Thymus (tissue), 11 donors: ENCODE data around the gene CISH. TPM values are rescaled to one million over a fixed set of nuclear protein-coding genes. Genes with fewer than 3 reads are reported as not detected.

Experiments
- DNase-seq, 9 donors: peaks; one replicate each; pipeline ENCODE4 v3.0.0-alpha.2; 2013; ENCODE audit warnings: low spot score in 9 of 9, low read depth in 6 of 9, missing footprints in 1 of 9
- H3K27ac ChIP-seq, 2 donors: one replicate each; pipeline ENCODE4 v1.5.1; 2013; ENCODE audit warnings: control low read depth in 1 of 2, low read depth in 1 of 2, low read length in 1 of 2, mild to moderate bottlenecking in 1 of 2, moderate library complexity in 1 of 2
- H3K27me3 ChIP-seq, 2 donors: one replicate each; pipeline ENCODE4 v1.5.1; 2013; ENCODE audit warnings: low read length in 1 of 2; ENCODE audit not compliant: control insufficient read depth in 2 of 2, insufficient read depth in 1 of 2
- H3K36me3 ChIP-seq, 2 donors: one replicate each; pipeline ENCODE4 v1.5.1; 2013; ENCODE audit warnings: low read length in 1 of 2, mild to moderate bottlenecking in 1 of 2, moderate library complexity in 1 of 2; ENCODE audit not compliant: control insufficient read depth in 2 of 2, insufficient read depth in 2 of 2
- H3K4me1 ChIP-seq, 2 donors: one replicate each; pipeline ENCODE4 v1.5.1; 2013; ENCODE audit warnings: low read length in 2 of 2; ENCODE audit not compliant: control insufficient read depth in 2 of 2, insufficient read depth in 2 of 2
- H3K4me3 ChIP-seq, 2 donors: one replicate each; pipeline ENCODE4 v1.5.1; 2013; ENCODE audit warnings: low read length in 2 of 2, control low read depth in 1 of 2, mild to moderate bottlenecking in 1 of 2
- H3K9me3 ChIP-seq, 2 donors: one replicate each; pipeline ENCODE4 v1.5.1; 2013; ENCODE audit warnings: low read length in 1 of 2, mild to moderate bottlenecking in 1 of 2; ENCODE audit not compliant: control insufficient read depth in 2 of 2, insufficient read depth in 1 of 2
- WGBS: extraction: QIAGEN DNeasy Blood & Tissue Kit; methylation state at CpG from one replicate; pipeline ENCODE4 v1.1.7; 2013; 5-methylcytosine and 5-hydroxymethylcytosine counted together
- polyA plus RNA-seq: library from polyadenylated mRNA; stranded (reverse); fragments of 200-250 nt; gene quantifications from one replicate; pipeline ENCODE4 v1.2.3, GENCODE V29; 2013
- total RNA-seq: library from RNA; stranded (reverse); fragments of 120-200 nt; gene quantifications from one replicate; pipeline ENCODE4 v1.2.4, GENCODE V29; 2013
- donor health status: healthy.

CISH gene
- total and polyA plus RNA-seq, 2 donors: 7.0 to 10.2 TPM

GRCh38 chr3:50622881-50623280, 11.3 kb upstream of the CISH start:
- peaks cover 0 to 3% of the 10 kb centered on the region in 2 donors for H3K9me3 ChIP-seq
- H3K4me1 ChIP-seq: peaks cover 77 to 94% of the 10 kb centered on the region in 2 donors
- H3K36me3 ChIP-seq: peaks cover 7 to 27% of the 10 kb centered on the region in 2 donors
- no peak for DNase-seq
- no peak overlapping the region for H3K4me3 ChIP-seq
- peak overlapping the region; percentile 46 to 95 for H3K27ac ChIP-seq
- no peaks in the 10 kb centered on the region for H3K27me3 ChIP-seq
- WGBS: 96% methylated on average over 3 of the region's 3 CpGs

GRCh38 chr3:50620820-50621219, 9.2 kb upstream of the CISH start:
- peaks cover 64 to 89% of the 10 kb centered on the region in 2 donors for H3K4me1 ChIP-seq
- H3K27ac ChIP-seq: peak overlapping the region in 1 of 2 donors; percentile 50
- WGBS: 47% methylated on average over 4 of the region's 4 CpGs
- peaks cover 7 to 24% of the 10 kb centered on the region in 2 donors for H3K36me3 ChIP-seq
- H3K4me3 ChIP-seq: no peak overlapping the region
- no peaks in the 10 kb centered on the region for H3K9me3 ChIP-seq
- H3K27me3 ChIP-seq: no peaks in the 10 kb centered on the region
- no peak for DNase-seq

GRCh38 chr3:50620420-50620819, 8.8 kb upstream of the CISH start:
- Histone ChIP-seq H3K27ac (peak overlapping the region in 1 of 2 donors; percentile 50), H3K9me3 (no peaks in the 10 kb centered on the region), H3K27me3 (no peaks in the 10 kb centered on the region), H3K4me3 (no peak overlapping the region), H3K36me3 (peaks cover 7 to 24% of the 10 kb centered on the region in 2 donors), H3K4me1 (peaks cover 61 to 89% of the 10 kb centered on the region in 2 donors)
- DNase-seq: no peak
- 30% methylated on average over 1 of the region's 1 CpG for WGBS

DNA sequence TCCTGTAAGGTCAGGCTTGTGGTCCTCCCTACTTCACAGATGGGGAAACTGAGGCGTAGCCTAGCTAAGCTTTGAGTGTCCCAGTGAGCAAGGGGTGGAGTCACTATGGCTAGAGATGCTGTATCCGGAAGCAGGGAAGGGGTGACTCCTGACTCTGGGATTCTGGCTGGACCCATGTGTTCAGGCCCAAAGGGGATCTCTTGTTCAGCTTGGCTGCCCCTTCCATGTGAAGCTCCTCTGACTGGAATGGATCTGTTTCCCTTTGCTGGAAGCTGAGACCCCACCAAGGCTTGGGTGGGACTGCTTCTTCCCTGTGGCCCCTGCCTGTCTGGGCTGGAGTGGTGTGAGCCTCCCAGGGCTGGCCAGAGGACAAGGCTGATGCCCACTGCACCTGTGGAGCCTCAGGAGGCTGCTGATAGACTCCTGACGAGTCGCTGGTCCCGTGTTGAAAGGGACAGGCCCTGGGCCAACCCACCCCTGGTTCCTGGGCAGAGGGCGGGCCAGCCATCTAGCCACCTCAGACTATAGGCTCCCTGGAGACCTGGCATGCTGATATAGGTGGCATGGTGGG, 6.4 kb upstream of the CISH start:
- DNase-seq: no peak
- 16% methylated on average over 6 of the region's 6 CpGs for WGBS
- Histone ChIP-seq H3K4me3 (peak overlapping the region; percentile 81 to 92), H3K4me1 (peaks cover 38 to 76% of the 10 kb centered on the region in 2 donors), H3K27me3 (peaks cover 0 to 3% of the 10 kb centered on the region in 2 donors), H3K27ac (peak overlapping the region; percentile 91 to 93), H3K9me3 (no peaks in the 10 kb centered on the region), H3K36me3 (peaks cover 7 to 22% of the 10 kb centered on the region in 2 donors)

GRCh38 chr3:50617096-50617791, 5.7 kb upstream of the CISH start, which contains the start of gene MAPKAPK3:
Gene MAPKAPK3, plus strand, starts transcription at chr3:50617151. Its CDS starts 415 bp downstream, at chr3:50617566.
- DNase-seq: peak in 3 of 9 donors; percentile 45 to 68 (median 48)
- Histone ChIP-seq H3K27me3 (peaks cover 0 to 10% of the 10 kb centered on the region in 2 donors), H3K9me3 (no peaks in the 10 kb centered on the region), H3K36me3 (peaks cover under 1 to 14% of the 10 kb centered on the region in 2 donors), H3K4me1 (peaks cover 38 to 76% of the 10 kb centered on the region in 2 donors), H3K4me3 (peak within 1 kb of the TSS; percentile 81 to 92), H3K27ac (peak within 1 kb of the TSS; percentile 93 to 94)
- WGBS: under 1% methylated on average over 58 of the region's 58 CpGs

DNA sequence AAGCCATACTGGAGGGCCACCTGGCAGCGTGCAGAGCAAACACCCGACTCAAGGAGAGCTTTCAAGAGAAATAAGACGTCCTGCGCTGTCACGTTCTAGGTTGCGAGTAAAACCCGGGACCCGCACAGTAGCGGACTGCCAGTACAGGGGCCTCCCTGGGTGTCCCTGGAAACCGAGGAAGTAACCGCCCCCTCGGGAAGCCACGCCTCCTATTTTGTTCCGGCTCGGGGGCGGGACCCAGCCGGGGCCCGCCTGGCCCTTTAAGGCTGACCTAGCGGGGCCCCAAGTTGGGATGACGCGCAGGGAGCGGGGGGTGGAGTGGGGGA, 5.2 kb upstream of the CISH start:
- peaks cover 0 to 15% of the 10 kb centered on the region in 2 donors for H3K27me3 ChIP-seq
- DNase-seq: peak; percentile 84 to 98 (median 94)
- H3K4me1 ChIP-seq: peaks cover 38 to 75% of the 10 kb centered on the region in 2 donors
- peak overlapping the region; percentile 81 to 92 for H3K4me3 ChIP-seq
- under 1% methylated on average over 22 of the region's 22 CpGs for WGBS
- peak overlapping the region; percentile 93 to 94 for H3K27ac ChIP-seq
- H3K36me3 ChIP-seq: peaks cover 0 to 9% of the 10 kb centered on the region in 2 donors
- no peaks in the 10 kb centered on the region for H3K9me3 ChIP-seq

DNA sequence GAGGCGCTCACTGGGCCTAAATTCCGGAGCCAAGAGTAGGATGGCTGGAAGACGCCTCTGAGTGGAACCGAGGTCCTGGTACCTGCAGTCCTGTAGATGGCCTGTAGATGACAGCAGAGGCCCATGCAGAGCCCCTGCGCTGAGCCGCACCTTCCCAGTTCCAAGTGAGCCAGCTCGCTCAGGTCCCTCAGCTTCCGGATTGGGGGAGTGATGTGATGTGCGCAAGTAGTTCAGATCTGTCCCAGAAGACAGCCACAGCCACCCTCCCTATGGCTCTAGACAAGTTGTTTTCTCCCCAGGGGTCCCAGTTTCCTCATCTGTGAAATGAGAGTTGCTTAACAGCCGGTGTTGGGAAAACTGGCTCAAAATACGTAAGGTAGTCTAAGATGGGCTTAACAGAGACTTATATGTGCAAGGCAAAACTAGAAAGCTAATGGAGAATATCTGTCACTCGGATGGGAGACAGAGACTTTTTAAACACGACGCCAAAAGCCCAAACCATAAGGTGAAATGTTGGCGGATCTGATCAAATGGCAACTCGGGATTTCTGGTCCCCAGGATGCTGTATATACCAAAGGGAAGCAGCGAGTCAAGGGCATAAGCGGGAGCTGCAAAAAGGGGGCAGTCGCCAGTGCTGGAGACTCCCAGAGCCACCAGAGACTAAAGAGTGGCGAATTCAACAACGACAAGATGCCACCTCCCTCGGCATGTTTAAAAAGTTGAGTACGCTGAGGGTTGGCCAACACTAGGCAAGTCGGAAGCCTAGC, 4.6 kb upstream of the CISH start:
- DNase-seq: peak; percentile 65 to 88 (median 78)
- peaks cover 38 to 77% of the 10 kb centered on the region in 2 donors for H3K4me1 ChIP-seq
- 2% methylated on average over 24 of the region's 24 CpGs for WGBS
- no peaks in the 10 kb centered on the region for H3K9me3 ChIP-seq
- peak overlapping the region; percentile 81 to 92 for H3K4me3 ChIP-seq
- peak overlapping the region; percentile 93 to 94 for H3K27ac ChIP-seq
- H3K36me3 ChIP-seq: peaks cover 0 to 8% of the 10 kb centered on the region in 2 donors
- peaks cover 0 to 18% of the 10 kb centered on the region in 2 donors for H3K27me3 ChIP-seq

DNA sequence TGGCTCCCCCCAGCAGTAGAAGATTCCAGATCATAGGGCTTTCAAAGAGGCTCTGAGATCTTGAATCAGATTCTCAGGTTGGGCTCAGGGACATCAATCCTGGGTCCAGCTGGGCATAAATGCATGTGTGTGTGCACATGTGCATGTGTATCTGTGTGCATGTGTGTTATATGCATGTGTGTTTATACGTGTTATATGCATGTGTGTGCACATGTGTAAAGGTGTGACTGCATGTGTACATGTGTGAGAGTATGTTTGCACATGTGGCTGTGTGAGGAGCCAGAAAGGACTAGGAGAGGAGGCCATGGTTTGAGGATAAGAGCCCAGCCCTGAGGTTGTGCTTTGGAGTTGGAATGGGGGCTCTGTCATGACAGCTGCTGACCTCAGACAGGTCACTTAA, 3.6 kb upstream of the CISH start:
- Histone ChIP-seq H3K9me3 (no peaks in the 10 kb centered on the region), H3K4me3 (no peak overlapping the region), H3K27me3 (peaks cover 0 to 26% of the 10 kb centered on the region in 2 donors), H3K36me3 (peaks cover 0 to 6% of the 10 kb centered on the region in 2 donors), H3K27ac (no peak overlapping the region), H3K4me1 (peaks cover 33 to 77% of the 10 kb centered on the region in 2 donors)
- WGBS: 93% methylated on average over 1 of the region's 1 CpG
- no peak for DNase-seq
